NB4 (cell line): ENCODE measurements around the gene GAA.

Experiments
- POLR2A ChIP-seq: IDR thresholded peaks from 2 replicates; pipeline ENCODE4 v1.6.1; 2011; ENCODE audit warnings: mild to moderate bottlenecking; ENCODE audit not compliant: insufficient read length; ENCODE audit errors: extremely low read depth
- TF ChIP-seq, protein P1 (sequence below): IDR thresholded peaks from one replicate; pipeline ENCODE4 v1.5.1; 2012; ENCODE audit warnings: low read depth, low read length

DNA sequence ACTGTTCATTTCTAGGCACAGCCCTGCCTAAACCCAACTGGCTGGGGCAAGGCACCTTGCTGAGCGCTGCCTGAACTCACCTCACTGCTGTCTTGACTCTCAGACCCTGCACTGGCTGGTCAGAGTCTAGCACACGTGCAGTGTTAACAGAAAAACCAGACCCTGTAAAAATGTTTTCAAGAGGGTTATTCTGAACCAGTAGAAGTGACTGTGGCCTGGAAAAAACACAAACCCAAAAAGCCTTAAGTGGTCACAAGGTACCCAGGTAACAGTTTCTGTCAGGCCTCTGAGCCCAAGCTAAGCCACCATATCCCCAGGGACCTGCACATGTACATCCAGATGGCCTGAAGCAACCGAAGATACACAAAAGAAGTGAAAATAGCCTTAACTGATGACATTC, 51.6 kb downstream of the GAA start:
- TF ChIP-seq, protein P1, sequence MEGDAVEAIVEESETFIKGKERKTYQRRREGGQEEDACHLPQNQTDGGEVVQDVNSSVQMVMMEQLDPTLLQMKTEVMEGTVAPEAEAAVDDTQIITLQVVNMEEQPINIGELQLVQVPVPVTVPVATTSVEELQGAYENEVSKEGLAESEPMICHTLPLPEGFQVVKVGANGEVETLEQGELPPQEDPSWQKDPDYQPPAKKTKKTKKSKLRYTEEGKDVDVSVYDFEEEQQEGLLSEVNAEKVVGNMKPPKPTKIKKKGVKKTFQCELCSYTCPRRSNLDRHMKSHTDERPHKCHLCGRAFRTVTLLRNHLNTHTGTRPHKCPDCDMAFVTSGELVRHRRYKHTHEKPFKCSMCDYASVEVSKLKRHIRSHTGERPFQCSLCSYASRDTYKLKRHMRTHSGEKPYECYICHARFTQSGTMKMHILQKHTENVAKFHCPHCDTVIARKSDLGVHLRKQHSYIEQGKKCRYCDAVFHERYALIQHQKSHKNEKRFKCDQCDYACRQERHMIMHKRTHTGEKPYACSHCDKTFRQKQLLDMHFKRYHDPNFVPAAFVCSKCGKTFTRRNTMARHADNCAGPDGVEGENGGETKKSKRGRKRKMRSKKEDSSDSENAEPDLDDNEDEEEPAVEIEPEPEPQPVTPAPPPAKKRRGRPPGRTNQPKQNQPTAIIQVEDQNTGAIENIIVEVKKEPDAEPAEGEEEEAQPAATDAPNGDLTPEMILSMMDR = no peak
- TF ChIP-seq POLR2A = no peak
